Measurements from ENCODE around the gene AUTS2. TPM values are rescaled to one million over a fixed set of nuclear protein-coding genes. Genes with fewer than 3 reads are reported as not detected.

AUTS2 gene
- total RNA-seq, 1 experiment from 2014 or later = 256 TPM

DNA sequence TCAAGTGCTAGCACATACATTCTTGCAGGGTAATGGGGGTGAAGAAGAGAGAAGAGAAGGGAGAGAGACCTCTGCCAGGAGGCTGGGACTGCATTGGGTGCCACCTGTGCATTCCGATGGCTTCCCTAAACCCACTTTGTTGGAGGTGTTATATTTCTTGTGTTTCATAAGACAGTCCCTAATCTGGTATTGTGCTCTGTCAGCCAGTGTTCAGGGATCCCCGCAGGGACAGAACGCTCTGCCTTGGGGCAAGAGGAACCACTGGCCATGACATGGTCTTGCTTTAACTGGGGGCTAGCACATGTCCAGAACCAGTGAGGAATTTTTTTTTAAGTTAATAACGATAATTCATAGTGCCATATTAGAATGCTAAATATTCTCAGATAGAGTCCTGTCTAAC, 1168.4 kb downstream of the AUTS2 start:
- Mint-ChIP-seq H3K36me3 (ENCODE audit: insufficient read depth in 1 of 3, low read depth in 3 of 3) (peaks cover 50 to 95% (median 92%) of the 10 kb centered on the region in 3 experiments; a peak in 6 of 7 replicates), H3K4me3 (no peak overlapping the region), H3K27ac (peak overlapping the region in 1 of 3 experiments; percentile 76; a peak in 1 of 7 replicates), H3K27me3 (ENCODE audit: low read depth) (peaks cover 1% of the 10 kb centered on the region; the same call in 1 of the 2 replicates), H3K9me3 (no peaks in the 10 kb centered on the region), H3K4me1 (peaks cover 32 to 54% of the 10 kb centered on the region in 2 experiments)
- no peak overlapping the region for H3K18ac ChIP-seq (ENCODE audit: insufficient read length, low read depth, low read length)
- H2BK5ac ChIP-seq (ENCODE audit: insufficient read length, low read length) = no peak overlapping the region
- H2BK15ac ChIP-seq (ENCODE audit: low read depth, low read length) = no peak overlapping the region
- peaks cover 3% of the 10 kb centered on the region for H3K79me1 ChIP-seq (ENCODE audit: insufficient read depth, low read depth, low read length, poor library complexity, severe bottlenecking)
- no peaks in the 10 kb centered on the region for H3K27me3 ChIP-seq (ENCODE audit: insufficient read depth, low read length)
- H2AK5ac ChIP-seq (ENCODE audit: insufficient read length, low read length) = no peak overlapping the region
- no peak overlapping the region for H4K91ac ChIP-seq (ENCODE audit: insufficient read length, low read depth, low read length)
- no peak overlapping the region for H4K5ac ChIP-seq (ENCODE audit: insufficient read length, low read depth, low read length)
- TF ChIP-seq, protein P1, sequence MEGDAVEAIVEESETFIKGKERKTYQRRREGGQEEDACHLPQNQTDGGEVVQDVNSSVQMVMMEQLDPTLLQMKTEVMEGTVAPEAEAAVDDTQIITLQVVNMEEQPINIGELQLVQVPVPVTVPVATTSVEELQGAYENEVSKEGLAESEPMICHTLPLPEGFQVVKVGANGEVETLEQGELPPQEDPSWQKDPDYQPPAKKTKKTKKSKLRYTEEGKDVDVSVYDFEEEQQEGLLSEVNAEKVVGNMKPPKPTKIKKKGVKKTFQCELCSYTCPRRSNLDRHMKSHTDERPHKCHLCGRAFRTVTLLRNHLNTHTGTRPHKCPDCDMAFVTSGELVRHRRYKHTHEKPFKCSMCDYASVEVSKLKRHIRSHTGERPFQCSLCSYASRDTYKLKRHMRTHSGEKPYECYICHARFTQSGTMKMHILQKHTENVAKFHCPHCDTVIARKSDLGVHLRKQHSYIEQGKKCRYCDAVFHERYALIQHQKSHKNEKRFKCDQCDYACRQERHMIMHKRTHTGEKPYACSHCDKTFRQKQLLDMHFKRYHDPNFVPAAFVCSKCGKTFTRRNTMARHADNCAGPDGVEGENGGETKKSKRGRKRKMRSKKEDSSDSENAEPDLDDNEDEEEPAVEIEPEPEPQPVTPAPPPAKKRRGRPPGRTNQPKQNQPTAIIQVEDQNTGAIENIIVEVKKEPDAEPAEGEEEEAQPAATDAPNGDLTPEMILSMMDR (conservative IDR thresholded peaks at IDR 0.05) = no peak
- no peak overlapping the region for H3K4ac ChIP-seq (ENCODE audit: low read depth, low read length)
- H2BK12ac ChIP-seq (ENCODE audit: insufficient read length, low read depth, low read length) = no peak overlapping the region
- no peak overlapping the region for H3T11ph ChIP-seq (ENCODE audit: low read length)
- no peak for DNase-seq
- H3K27ac ChIP-seq (ENCODE audit: insufficient read length, low read depth, low read length) = no peak overlapping the region
- no peak overlapping the region for H3K14ac ChIP-seq (ENCODE audit: insufficient read depth, low read length)
- H2BK20ac ChIP-seq (ENCODE audit: low read depth, low read length, poor library complexity, severe bottlenecking) = no peak overlapping the region
- H3K4me2 ChIP-seq (ENCODE audit: insufficient read depth, insufficient read length, low read length) = no peak overlapping the region
- H3K9ac ChIP-seq (ENCODE audit: extremely low read depth, insufficient read length, low read length) = no peak overlapping the region
- no peak overlapping the region for H4K8ac ChIP-seq (replicated peaks; ENCODE audit: insufficient read length, low read depth, low read length)
- no peak overlapping the region for H3K56ac ChIP-seq (ENCODE audit: insufficient read length, low read depth, low read length)
- no peak overlapping the region for H2BK120ac ChIP-seq (ENCODE audit: low read depth, low read length, poor library complexity, severe bottlenecking)
- H2AFZ ChIP-seq (ENCODE audit: low read length) = no peak overlapping the region
- H3K9me3 ChIP-seq (ENCODE audit: control insufficient read depth, low read depth, low read length) = no peaks in the 10 kb centered on the region
- no peaks in the 10 kb centered on the region for H3K4me1 ChIP-seq (ENCODE audit: insufficient read depth, low read length)
- H4K20me1 ChIP-seq (ENCODE audit: control insufficient read depth, insufficient read depth, insufficient read length) = no peaks in the 10 kb centered on the region
- H3K23me2 ChIP-seq (ENCODE audit: insufficient read length, low read depth, low read length, poor library complexity, severe bottlenecking) = no peaks in the 10 kb centered on the region
- no peak overlapping the region for H3K23ac ChIP-seq (ENCODE audit: insufficient read length, low read depth, low read length)
- H3K79me2 ChIP-seq (ENCODE audit: insufficient read depth, low read length) = no peaks in the 10 kb centered on the region; the same call in 1 of the 2 replicates
- no CpG with 5 or more reads among the region's 4 CpGs for WGBS (ENCODE audit: extremely low coverage, insufficient read length, low lambda C conversion rate)

All from H9 (cell line).